ENCODE measurements around the gene CTNNAL1. TPM values are rescaled to one million over a fixed set of nuclear protein-coding genes. Genes with fewer than 3 reads are reported as not detected.

The CTNNAL1 gene
- polyA plus RNA-seq, 1 of the 3 experiments (the other 2 are of a cell fraction) = 32.8 TPM

DNA sequence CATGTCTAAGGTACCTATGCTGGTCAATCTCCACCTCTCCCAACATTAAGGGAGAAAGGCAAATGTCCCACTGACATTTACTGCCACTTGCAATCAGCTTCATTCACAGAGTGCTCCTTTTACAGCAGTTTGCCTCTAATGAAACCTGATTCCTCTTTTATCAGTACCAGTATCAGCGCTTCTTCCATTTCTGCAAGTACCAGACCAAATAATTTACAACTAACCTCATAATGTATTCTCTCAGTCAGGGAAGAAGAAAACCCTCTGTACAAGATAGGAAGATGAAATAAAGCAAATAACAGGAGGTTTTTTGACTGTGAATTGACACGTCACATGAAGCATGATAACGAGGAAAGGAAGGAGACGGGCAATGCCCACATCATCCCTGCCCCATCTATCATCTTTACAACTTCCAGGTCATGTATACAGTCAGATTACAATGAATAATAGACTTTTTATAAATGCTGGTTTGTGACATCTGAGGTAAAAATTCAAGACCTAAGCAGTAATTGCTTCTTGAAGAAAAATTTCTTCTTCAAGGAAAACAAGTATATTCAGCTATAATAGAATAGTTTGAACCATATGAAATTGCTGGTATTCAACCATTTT lies 57.2 kb downstream of the CTNNAL1 start:
- H2AFZ ChIP-seq (ENCODE audit: low read depth) = no peak overlapping the region
- TF ChIP-seq NRF1 (IDR thresholded peaks at IDR 0.05; ENCODE audit: low read depth, low read length) (no peak), CHD2 (IDR thresholded peaks at IDR 0.05; ENCODE audit: low read length, partially characterized antibody) (peak; percentile 22), RCOR1 (IDR thresholded peaks at IDR 0.05; ENCODE audit: low read length) (peak; percentile 39; the same call in 1 of the 2 replicates), MXI1 (IDR thresholded peaks at IDR 0.05; ENCODE audit: low read depth, low read length) (0 out of 2 replicates have a peak, but pooled peaks have one; percentile 44), FOXJ3 (CRISPR knock-in tag; IDR thresholded peaks at IDR 0.05) (0 out of 2 replicates have a peak, but pooled peaks have one; percentile 47), EP300 (IDR thresholded peaks at IDR 0.05; ENCODE audit: borderline replicate concordance in 1 of 2, low read depth in 1 of 2, low read length in 1 of 2) (peak in 1 of 2 experiments; percentile 69; a peak in 2 of 4 replicates), CTCF (IDR thresholded peaks at IDR 0.05) (no peak), GATA2 (CRISPR knock-in tag; IDR thresholded peaks at IDR 0.05) (peak; percentile 93), SIN3A (IDR thresholded peaks at IDR 0.05; ENCODE audit: borderline replicate concordance, low read depth, low read length) (no peak)
- TF ChIP-seq, protein P1, sequence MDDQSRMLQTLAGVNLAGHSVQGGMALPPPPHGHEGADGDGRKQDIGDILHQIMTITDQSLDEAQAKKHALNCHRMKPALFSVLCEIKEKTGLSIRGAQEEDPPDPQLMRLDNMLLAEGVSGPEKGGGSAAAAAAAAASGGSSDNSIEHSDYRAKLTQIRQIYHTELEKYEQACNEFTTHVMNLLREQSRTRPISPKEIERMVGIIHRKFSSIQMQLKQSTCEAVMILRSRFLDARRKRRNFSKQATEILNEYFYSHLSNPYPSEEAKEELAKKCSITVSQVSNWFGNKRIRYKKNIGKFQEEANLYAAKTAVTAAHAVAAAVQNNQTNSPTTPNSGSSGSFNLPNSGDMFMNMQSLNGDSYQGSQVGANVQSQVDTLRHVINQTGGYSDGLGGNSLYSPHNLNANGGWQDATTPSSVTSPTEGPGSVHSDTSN (IDR thresholded peaks at IDR 0.05) = peak; percentile 32
- peak; percentile 50 for DNase-seq
- H3K9me3 ChIP-seq = no peaks in the 10 kb centered on the region
- H3K27me3 ChIP-seq (ENCODE audit: insufficient read depth) = no peaks in the 10 kb centered on the region
- WGBS (ENCODE audit: low lambda C conversion rate) = 81% methylated on average over 4 of the region's 4 CpGs
- no peaks in the 10 kb centered on the region for H3K79me2 ChIP-seq (ENCODE audit: insufficient read depth)
- no peak overlapping the region for H3K4me2 ChIP-seq
- peak overlapping the region; percentile 1 to 84; a peak in 3 of 4 replicates for H3K27ac ChIP-seq (ENCODE audit: low read depth in 2 of 2, low read length in 1 of 2)
- ChIA-PET CTCF (interaction anchor here (0.6 kb wide), 1 partner anchor 9 kb away, joined by 3 read pairs; no protein-coding TSS in a partner anchor), POLR2A (no interaction called here)
- no peaks in the 10 kb centered on the region for H3K9me2 ChIP-seq
- H4K20me1 ChIP-seq (ENCODE audit: insufficient read depth) = no peaks in the 10 kb centered on the region
- H3K9ac ChIP-seq = no peak overlapping the region
- peaks cover 2 to 11% of the 10 kb centered on the region in 2 experiments; a peak in 3 of 4 replicates for H3K4me1 ChIP-seq (ENCODE audit: control insufficient read depth in 1 of 2, insufficient read depth in 2 of 2, low read depth in 1 of 2, low read length in 1 of 2)
- no peak overlapping the region for H3K4me3 ChIP-seq (ENCODE audit: low read depth in 2 of 2, low read length in 1 of 2)
- H3K36me3 ChIP-seq (replicated peaks in 1 of 2; ENCODE audit: control insufficient read depth in 1 of 2, insufficient read depth in 2 of 2, low read length in 1 of 2) = peaks cover 5 to 14% of the 10 kb centered on the region in 2 experiments
- H3F3A ChIP-seq (replicated peaks; ENCODE audit: insufficient read depth) = peaks cover 12% of the 10 kb centered on the region

DNA sequence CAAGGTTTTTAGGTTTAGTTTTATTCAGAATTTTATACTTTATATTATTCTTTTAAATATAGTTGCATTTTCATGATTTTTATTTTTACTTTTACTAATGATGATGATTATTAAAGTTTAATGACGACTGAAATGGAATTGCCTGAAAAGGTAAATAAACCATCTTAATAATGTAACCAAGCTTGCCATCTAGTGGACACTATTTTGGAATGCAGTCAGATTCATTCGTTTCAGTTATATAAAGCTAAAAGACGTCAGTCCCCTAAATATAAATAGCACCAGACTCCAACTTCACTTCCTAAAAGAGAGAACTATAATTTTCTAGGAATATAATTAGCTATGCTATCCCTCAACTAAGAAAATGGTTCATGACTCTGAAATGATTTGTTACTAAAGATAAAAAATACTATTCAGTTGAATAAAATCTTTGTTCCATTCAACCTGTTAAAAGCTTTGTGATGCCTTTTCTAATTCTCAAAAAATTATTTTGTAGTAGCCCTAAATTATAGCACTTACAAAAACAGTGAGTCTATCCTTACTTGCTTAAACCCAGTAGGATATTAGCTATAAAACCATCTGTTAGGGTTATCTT lies 59.2 kb downstream of the CTNNAL1 start:
- Histone ChIP-seq H3K4me1 (ENCODE audit: control insufficient read depth in 1 of 2, insufficient read depth in 2 of 2, low read depth in 1 of 2, low read length in 1 of 2) (peaks cover 2 to 11% of the 10 kb centered on the region in 2 experiments; a peak in 3 of 4 replicates), H3K4me2 (no peak overlapping the region), H4K20me1 (ENCODE audit: insufficient read depth) (no peaks in the 10 kb centered on the region), H3K9ac (no peak overlapping the region), H3K27me3 (ENCODE audit: insufficient read depth) (no peaks in the 10 kb centered on the region), H3F3A (replicated peaks; ENCODE audit: insufficient read depth) (peaks cover 12% of the 10 kb centered on the region), H2AFZ (ENCODE audit: low read depth) (0 out of 2 replicates have a peak overlapping the region, but pooled peaks have one; percentile 16), H3K9me3 (no peaks in the 10 kb centered on the region), H3K79me2 (ENCODE audit: insufficient read depth) (no peaks in the 10 kb centered on the region), H3K27ac (ENCODE audit: low read depth in 2 of 2, low read length in 1 of 2) (peak overlapping the region; percentile 23 to 39; a peak in 1 of 4 replicates), H3K4me3 (ENCODE audit: low read depth in 2 of 2, low read length in 1 of 2) (no peak overlapping the region; a peak in 1 of 4 replicates), H3K9me2 (no peaks in the 10 kb centered on the region), H3K36me3 (replicated peaks in 1 of 2; ENCODE audit: control insufficient read depth in 1 of 2, insufficient read depth in 2 of 2, low read length in 1 of 2) (peaks cover 5 to 16% of the 10 kb centered on the region in 2 experiments)
- DNase-seq = peak; percentile 40
- WGBS (ENCODE audit: low lambda C conversion rate) = 15% methylated on average over 3 of the region's 3 CpGs
- POLR2A ChIA-PET = no interaction called here
- CTCF ChIA-PET = interaction anchor here (0.7 to 3.4 kb wide), 23 partner anchors 8 to 448 kb away, joined by 3 to 29 read pairs (median 4); no protein-coding TSS in a partner anchor
- no peak for TF ChIP-seq NFIC (IDR thresholded peaks at IDR 0.05; ENCODE audit: borderline replicate concordance)
- TF ChIP-seq, protein P2, sequence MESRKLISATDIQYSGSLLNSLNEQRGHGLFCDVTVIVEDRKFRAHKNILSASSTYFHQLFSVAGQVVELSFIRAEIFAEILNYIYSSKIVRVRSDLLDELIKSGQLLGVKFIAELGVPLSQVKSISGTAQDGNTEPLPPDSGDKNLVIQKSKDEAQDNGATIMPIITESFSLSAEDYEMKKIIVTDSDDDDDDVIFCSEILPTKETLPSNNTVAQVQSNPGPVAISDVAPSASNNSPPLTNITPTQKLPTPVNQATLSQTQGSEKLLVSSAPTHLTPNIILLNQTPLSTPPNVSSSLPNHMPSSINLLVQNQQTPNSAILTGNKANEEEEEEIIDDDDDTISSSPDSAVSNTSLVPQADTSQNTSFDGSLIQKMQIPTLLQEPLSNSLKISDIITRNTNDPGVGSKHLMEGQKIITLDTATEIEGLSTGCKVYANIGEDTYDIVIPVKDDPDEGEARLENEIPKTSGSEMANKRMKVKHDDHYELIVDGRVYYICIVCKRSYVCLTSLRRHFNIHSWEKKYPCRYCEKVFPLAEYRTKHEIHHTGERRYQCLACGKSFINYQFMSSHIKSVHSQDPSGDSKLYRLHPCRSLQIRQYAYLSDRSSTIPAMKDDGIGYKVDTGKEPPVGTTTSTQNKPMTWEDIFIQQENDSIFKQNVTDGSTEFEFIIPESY (IDR thresholded peaks at IDR 0.05; ENCODE audit: borderline replicate concordance, low read depth) = no peak
- no peak for TF ChIP-seq POLR2AphosphoS5 (IDR thresholded peaks at IDR 0.05; ENCODE audit: low read depth, low read length)
- TF ChIP-seq SIN3A (IDR thresholded peaks at IDR 0.05; ENCODE audit: borderline replicate concordance, low read depth, low read length) = no peak
- TF ChIP-seq SMC3 (IDR thresholded peaks at IDR 0.05; ENCODE audit: low read depth, low read length) = peak; percentile 26; the same call in 1 of the 2 replicates
- peak; percentile 69 for TF ChIP-seq RAD21 (IDR thresholded peaks at IDR 0.05; ENCODE audit: low read length)
- no peak for TF ChIP-seq MEF2A (IDR thresholded peaks at IDR 0.05; ENCODE audit: borderline replicate concordance, low read depth)
- no peak for TF ChIP-seq IRF3 (IDR thresholded peaks at IDR 0.05; ENCODE audit: low read depth, low read length)
- TF ChIP-seq, protein P1 (IDR thresholded peaks at IDR 0.05) = no peak
- no peak for TF ChIP-seq MXI1 (IDR thresholded peaks at IDR 0.05; ENCODE audit: low read depth, low read length)

All from SK-N-SH (cell line).